ENCODE results near the gene FEM1B.

GRCh38 chr15:68315495-68316031 lies 38.0 kb downstream of the FEM1B start:
- TF ChIP-seq CTCF (IDR thresholded peaks at IDR 0.05; ENCODE audit: control extremely low read depth in 1 of 3, insufficient read depth in 1 of 3, low read depth in 1 of 3, low read length in 3 of 3) (no peak), EGR1 (IDR thresholded peaks at IDR 0.05; ENCODE audit: borderline replicate concordance, low read depth, low read length) (no peak), MAX (IDR thresholded peaks at IDR 0.05) (peak; percentile 26; the same call in 1 of the 2 replicates), RAD21 (IDR thresholded peaks at IDR 0.05 in 1 of 2, conservative IDR thresholded peaks at IDR 0.05 in 1 of 2; ENCODE audit: low read depth in 2 of 2, low read length in 2 of 2) (no peak), EZH2 (IDR thresholded peaks at IDR 0.05; ENCODE audit: low read depth, low read length, severe bottlenecking) (no peak), SP2 (IDR thresholded peaks at IDR 0.05; ENCODE audit: low read length) (no peak), JUN (IDR thresholded peaks at IDR 0.05; ENCODE audit: low read depth, low read length) (no peak), CREB1 (IDR thresholded peaks at IDR 0.05) (no peak), POLR2A (IDR thresholded peaks at IDR 0.05; ENCODE audit: control extremely low read depth in 1 of 2, low read depth in 2 of 2, low read length in 2 of 2) (no peak), TAF1 (IDR thresholded peaks at IDR 0.05; ENCODE audit: low read depth, low read length) (no peak), PHF8 (conservative IDR thresholded peaks at IDR 0.05; ENCODE audit: low read depth, low read length) (no peak), ZNF274 (IDR thresholded peaks at IDR 0.05; ENCODE audit: borderline replicate concordance, extremely low read depth, low read length) (no peak)

All from H1 (cell line).